ENCODE data around the gene MBOAT1.

DNA sequence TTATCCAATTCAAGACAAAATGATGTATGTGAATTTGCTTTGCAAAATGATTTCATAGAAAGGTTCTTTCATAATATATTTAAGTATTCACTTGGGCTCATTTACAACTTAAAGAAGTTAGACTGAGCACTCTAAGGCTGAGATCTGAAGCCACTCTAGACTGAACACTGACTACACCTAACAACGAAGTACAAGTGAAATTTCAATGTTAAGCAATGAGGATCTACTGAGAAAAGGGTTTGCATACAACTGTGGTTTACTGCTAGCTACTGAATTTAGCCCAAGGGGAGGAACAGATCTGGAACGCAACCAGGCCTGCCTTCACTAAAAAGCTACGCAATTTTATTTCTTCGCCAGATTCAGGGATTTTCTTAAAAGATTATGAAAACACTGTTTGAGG is 106.4 kb downstream of the MBOAT1 start:
- TF ChIP-seq POLR2A (IDR thresholded peaks at IDR 0.05), result no peak
- TF ChIP-seq, protein P1, sequence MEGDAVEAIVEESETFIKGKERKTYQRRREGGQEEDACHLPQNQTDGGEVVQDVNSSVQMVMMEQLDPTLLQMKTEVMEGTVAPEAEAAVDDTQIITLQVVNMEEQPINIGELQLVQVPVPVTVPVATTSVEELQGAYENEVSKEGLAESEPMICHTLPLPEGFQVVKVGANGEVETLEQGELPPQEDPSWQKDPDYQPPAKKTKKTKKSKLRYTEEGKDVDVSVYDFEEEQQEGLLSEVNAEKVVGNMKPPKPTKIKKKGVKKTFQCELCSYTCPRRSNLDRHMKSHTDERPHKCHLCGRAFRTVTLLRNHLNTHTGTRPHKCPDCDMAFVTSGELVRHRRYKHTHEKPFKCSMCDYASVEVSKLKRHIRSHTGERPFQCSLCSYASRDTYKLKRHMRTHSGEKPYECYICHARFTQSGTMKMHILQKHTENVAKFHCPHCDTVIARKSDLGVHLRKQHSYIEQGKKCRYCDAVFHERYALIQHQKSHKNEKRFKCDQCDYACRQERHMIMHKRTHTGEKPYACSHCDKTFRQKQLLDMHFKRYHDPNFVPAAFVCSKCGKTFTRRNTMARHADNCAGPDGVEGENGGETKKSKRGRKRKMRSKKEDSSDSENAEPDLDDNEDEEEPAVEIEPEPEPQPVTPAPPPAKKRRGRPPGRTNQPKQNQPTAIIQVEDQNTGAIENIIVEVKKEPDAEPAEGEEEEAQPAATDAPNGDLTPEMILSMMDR (IDR thresholded peaks at IDR 0.05), result no peak

All from uterus (tissue), 2 donors.